GM10248 (cell line): Measurements from ENCODE around the gene FBXO42.

ENCODE experiments used
- CTCF ChIA-PET: fragments of 300-600 bp; sonication (Branson Sonifier 250); formaldehyde crosslinking; extraction: SDS; loops from one replicate; lab custom pipeline; 2021; ENCODE audit warnings: antibody characterized with exemption; lab: Yijun Ruan, JAX
- POLR2A ChIA-PET: fragments of 350-650 bp; sonication (Branson Sonifier 250); formaldehyde crosslinking; extraction: SDS; loops from one replicate; lab custom pipeline; 2020; ENCODE audit warnings: antibody characterized with exemption; lab: Yijun Ruan, JAX
- DNase-seq: peaks from one replicate; pipeline ENCODE4 v3.0.0; 2012; ENCODE audit errors: extremely low spot score
- TF ChIP-seq, protein P1 (sequence below): IDR thresholded peaks from 2 replicates; pipeline ENCODE4 v1.5.1; 2012; ENCODE audit warnings: mild to moderate bottlenecking, low read depth; ENCODE audit errors: extremely low read depth, missing control alignments, control extremely low read depth

The FBXO42 gene

DNA sequence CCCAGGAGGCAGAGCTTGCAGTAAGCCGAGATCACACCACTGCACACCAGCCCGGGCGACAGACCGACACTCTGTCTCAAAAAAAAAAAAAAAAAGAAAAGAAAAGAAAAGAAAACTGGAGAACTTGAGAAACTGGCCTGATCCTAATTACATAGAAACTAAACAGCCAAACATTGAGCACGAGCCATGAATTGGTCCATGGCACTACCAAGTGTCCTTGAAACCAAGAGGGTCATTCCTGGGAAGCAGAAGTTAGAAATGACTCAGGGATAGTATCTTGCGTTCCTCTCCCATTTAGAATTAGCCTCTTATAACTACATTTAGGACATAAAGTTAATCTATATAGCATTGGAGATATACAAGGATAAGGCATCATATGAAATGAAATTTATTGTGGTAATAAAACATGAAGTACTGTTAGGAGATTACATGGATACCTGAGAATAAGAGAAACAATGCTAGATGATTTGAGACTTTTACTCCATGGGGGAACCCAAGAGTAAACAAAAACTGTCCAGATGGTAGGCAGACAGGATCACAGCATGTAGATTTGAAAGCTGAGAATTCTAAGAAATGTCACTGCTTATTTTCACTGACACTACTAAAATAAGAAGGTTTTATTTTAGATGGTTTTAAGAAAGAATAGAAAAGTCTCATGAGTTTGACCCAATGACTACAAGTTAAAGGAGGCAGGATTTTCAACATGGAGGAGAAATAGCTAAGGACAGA is 75.8 kb downstream of the FBXO42 start:
- DNase-seq: no peak
- ChIA-PET CTCF (interaction anchor here (1.0 to 1.3 kb wide), 3 partner anchors 8 to 32 kb away, joined by 3 to 4 read pairs (median 4); no protein-coding TSS in a partner anchor), POLR2A (no interaction called here)
- TF ChIP-seq, protein P1, sequence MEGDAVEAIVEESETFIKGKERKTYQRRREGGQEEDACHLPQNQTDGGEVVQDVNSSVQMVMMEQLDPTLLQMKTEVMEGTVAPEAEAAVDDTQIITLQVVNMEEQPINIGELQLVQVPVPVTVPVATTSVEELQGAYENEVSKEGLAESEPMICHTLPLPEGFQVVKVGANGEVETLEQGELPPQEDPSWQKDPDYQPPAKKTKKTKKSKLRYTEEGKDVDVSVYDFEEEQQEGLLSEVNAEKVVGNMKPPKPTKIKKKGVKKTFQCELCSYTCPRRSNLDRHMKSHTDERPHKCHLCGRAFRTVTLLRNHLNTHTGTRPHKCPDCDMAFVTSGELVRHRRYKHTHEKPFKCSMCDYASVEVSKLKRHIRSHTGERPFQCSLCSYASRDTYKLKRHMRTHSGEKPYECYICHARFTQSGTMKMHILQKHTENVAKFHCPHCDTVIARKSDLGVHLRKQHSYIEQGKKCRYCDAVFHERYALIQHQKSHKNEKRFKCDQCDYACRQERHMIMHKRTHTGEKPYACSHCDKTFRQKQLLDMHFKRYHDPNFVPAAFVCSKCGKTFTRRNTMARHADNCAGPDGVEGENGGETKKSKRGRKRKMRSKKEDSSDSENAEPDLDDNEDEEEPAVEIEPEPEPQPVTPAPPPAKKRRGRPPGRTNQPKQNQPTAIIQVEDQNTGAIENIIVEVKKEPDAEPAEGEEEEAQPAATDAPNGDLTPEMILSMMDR: no peak

DNA sequence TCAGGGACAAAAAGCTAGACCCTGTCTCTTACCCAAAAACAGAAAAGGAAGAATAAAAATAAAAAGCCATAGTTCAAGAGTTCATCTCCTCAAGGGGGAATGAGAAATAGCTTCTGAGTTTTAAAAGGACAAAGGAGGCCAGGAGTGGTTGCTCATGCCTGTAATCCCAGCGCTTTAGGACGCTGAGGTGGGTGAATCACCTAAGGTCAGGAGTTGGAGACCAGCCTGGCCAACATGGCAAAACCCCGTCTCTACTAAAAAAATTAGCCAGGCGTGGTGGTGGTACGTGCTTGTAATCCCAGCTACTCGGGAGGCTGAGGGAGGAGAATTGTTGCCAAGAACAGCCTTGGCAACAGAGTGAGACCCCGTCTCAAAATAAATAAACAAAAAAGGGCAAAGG is 76.7 kb downstream of the FBXO42 start:
- ChIA-PET CTCF (interaction anchor here (1.3 to 1.5 kb wide), 2 partner anchors 9 to 26 kb away, joined by 3 read pairs; no protein-coding TSS in a partner anchor), POLR2A (no interaction called here)
- TF ChIP-seq, protein P1: no peak
- DNase-seq: no peak

DNA sequence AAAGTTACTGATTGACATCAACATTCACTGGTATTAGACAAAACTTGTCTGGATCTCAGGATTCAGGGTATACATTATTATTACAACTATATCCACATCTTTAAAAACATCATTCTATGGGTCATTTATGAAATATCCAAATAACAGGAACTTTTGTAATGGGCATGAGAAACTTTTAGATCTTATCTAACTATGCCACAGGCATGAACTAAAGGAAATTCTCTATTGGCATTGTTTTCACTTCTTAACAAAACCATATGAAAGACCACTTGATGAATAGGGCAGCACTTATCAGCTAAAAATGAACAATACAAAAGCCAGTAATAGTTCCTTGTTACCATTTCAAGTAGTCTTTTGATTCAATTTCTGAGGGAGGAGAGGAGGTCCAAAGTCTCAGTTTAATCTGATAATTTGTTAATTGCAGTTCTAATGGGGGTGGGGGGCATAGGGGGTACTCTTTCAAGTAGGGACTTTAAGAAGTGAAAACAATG is 84.5 kb downstream of the FBXO42 start:
- CTCF ChIA-PET: no interaction called here
- TF ChIP-seq, protein P1: no peak
- no peak for DNase-seq

DNA sequence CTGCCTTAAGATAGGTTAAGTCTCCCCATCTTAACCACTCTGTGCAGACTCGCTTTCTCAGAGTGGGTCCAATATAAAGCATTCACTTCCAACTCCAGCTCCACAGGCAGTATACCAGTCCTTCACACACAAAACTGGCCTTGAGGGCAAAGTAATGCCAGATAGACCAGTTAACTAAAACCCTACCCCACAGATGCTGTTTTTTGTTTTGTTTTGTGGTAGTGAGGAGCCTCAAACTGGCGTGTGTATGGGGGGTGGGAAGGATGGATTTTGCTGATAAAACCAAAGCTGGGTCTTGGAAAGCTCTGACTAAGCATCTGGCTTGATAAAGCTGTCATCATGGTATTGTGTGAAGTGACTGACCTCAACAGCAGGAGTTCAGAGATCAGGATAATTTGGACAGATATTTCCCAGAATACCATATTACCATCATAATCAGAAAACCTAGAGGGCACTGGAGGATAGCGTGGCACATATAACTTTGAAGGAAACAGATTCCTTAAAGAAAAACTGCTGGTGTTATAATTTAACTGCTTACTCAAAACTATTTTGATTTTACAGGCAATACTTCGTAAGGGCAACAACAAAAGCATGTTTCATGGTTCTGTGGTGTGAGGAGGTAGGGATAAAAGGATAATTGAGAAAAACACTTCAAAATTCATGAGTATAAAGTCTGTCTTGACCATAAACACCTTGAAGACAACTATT is 85.7 kb downstream of the FBXO42 start:
- CTCF ChIA-PET: interaction anchor here (1.1 kb wide), 1 partner anchor 22 kb away, joined by 3 read pairs; no protein-coding TSS in a partner anchor
- TF ChIP-seq, protein P1: no peak
- no peak for DNase-seq
- POLR2A ChIA-PET: interaction anchor here (0.6 kb wide), 1 partner anchor 748 kb away, joined by 3 read pairs; no protein-coding TSS in a partner anchor

More for the DNA sequence above, 84.5 kb downstream of the FBXO42 start:
- POLR2A ChIA-PET: no interaction called here

DNA sequence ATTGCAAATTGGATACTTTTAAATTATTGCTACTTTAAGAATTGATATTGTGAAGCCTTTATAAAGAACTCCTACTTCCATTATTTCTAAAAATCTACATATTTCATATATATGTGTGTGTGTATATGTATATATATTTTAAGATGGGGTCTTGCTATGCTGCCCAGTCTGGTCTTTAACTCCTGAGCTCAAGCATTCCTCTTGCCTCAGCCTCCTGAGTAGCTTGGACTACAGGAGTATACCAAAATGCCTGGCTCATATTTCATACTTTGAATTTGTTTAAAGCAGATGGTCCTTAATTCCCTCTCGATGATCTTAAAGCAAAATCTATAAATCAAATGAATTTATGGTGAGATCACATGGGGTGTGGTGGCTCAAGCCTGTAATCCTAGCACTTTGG is 90.2 kb downstream of the FBXO42 start:
- POLR2A ChIA-PET: no interaction called here
- TF ChIP-seq, protein P1: no peak
- no peak for DNase-seq
- CTCF ChIA-PET: interaction anchor here (1.2 to 2.3 kb wide), 4 partner anchors 11 to 179 kb away, joined by 3 to 7 read pairs (median 4); partner anchors contain the start of gene NECAP2

DNA sequence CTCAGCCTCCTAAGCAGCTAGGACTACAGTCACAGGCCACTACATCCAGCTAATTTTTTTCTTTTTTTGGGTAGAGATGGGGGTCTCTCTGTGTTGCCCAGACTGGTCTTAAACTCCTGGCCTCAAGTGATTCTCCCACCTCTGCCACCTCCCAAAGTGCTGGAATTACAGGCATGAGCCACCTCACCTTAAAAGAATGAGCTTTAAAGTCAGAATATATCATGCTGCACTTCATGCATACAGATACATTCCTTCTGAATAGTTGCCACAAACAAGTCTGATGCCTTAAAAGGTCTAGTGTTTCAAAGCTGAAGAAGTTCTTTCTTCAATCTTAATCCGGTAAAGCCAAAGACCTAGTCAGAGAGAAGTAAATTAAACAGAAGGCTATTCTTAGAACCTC is 91.5 kb downstream of the FBXO42 start:
- TF ChIP-seq, protein P1: no peak
- CTCF ChIA-PET: interaction anchor here (0.9 to 2.3 kb wide), 6 partner anchors 12 to 182 kb away, joined by 3 to 7 read pairs (median 4); partner anchors contain the start of genes CPLANE2 and NECAP2
- POLR2A ChIA-PET: no interaction called here
- DNase-seq: no peak
